ENCODE data around the gene CHMP2A.

CHMP2A gene

DNA sequence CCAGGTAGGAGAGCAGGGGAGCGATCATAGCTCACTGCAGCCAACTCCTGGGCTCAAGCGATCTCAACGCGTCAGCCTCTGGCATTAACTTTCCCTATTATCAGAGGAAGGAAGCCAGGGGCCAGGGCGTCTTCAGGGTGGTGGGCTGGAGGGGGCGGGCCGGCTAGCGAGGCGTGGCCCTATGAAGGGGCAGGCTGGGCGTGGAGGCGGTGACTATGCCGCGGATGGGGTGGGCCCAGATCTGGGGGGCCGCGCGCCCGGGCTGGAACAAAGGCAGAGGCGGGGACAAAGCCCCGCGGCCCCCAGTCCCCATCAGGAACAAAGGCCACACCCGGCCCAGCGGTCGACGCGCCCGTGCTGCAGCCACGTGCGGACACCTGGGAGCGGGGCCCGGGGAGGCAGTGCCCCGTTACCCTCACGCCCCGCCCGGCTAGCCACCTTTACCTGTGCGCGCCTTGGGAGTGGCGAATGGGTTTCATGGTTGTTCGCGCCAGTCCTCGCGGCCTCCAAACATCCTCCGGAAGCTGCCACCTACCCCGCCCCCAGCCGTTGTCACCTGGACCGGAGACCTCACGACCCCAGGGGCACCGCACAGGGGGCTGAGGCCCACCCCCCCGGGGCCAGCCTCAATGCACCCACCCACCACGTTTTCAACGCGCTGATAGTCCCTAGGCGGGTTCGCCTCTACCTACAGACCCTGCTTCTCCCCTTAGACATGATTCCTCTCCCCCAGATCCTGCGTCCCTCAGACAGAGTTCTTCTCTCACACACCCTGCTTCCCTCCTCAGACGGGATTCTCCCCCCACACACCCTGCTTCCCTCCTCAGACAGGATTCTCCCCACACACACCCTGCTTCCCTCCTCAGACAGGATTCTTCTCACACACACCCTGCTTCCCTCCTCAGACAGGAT lies 16.4 kb downstream of the CHMP2A start:
- no peak for DNase-seq (ENCODE audit: low spot score)

DNA sequence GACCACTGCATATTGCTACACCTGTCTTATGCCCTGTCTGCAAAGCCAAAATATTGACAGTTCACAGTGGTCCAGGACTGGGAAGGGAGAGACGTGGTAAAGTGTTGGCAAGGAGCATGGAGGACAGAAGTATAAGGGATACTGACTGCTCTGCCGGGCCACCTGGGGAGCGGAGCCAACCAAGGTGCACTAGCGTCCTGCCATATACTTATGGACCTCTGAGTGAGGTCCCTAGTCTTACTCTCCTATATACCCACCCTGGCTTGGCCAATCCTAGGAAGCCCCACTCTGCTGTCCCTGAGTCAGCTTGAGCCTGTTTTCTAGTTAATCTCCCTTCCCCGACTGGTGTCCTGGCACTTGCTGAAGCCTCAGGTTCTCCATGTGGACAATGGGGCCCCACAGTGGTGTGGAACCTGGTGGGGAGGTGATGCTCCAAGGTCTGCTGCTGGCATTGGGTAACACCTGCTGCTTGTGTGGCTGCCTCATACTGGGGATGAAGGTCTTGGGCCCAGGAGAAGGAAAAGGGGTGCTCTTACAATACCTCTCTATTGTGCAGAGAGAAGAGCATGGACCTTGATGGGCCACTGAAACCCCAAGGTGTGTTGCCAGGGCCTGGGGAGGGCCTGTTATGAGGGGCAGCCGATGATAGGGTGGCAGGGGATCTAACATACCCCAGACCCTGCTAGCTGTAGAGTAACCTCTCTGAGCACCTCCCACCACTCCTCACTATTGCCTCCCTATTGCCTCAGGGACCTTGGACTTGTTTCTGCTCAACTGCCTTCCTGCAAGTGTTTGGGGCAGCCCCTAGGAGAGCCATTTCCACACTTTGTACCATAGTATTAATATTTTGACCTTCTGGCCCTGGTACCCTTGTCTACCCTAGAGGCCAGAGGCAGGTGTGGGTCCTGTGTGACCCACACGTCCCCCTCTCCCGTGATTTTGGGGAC lies 17.8 kb downstream of the CHMP2A start:
- no peak for DNase-seq (ENCODE audit: low spot score)

DNA sequence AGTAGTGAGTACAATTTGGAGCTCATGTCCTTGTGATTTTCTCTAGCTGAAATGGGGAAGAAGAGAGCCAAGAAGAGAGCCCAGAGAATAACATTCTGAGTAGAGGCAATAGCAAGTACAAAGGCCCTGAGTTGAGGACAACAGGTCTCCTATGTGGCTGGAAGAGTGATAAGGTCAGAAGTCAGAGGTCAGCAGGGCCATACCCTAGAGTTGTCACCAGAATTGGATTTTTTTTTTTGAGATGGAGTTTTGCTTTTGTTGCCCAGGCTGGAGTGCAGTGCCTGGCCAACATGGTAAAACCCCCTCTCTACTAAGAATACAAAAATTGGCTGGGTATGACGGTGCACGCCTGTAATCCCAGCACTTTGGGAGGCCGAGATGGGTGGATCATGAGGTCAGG lies 19.0 kb downstream of the CHMP2A start:
- DNase-seq (ENCODE audit: low spot score) = no peak

DNA sequence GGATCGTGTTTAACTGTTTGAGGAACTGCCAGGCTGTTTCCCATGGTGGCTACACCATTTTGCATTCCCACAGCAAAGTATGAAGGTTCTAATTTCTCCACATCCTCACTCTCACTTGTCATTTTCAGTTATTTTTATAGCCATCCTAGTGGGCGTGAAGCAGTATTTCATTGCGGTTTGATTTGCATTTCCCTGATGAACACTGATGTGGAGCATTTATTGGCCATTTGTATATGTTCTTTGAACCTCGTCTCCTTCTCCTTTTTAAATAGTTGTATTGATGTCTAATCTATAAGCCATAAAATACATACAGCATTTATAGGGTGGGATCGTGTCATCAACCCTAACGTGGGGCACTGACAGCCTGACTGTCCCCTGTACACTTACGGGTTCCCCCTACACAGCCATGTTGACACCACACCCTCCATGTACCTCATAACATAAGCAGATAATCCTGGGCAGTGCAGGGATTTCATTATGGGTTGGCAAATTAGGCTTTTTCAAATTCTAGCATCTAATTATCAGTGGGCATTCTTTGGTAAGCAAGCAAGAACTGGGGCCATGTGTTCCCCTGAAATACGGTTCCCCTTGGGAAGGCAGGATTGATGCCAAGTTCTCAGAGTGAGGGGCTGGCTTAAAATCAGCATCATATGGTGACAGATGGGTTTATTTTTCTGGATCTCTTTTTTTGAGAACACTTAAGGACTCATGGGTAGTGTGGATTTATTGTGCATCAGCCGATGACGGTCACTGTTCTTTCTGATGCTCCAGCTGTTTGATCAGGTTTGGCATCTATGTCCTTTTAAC lies 23.7 kb downstream of the CHMP2A start:
- no peak for DNase-seq (ENCODE audit: low spot score)

DNA sequence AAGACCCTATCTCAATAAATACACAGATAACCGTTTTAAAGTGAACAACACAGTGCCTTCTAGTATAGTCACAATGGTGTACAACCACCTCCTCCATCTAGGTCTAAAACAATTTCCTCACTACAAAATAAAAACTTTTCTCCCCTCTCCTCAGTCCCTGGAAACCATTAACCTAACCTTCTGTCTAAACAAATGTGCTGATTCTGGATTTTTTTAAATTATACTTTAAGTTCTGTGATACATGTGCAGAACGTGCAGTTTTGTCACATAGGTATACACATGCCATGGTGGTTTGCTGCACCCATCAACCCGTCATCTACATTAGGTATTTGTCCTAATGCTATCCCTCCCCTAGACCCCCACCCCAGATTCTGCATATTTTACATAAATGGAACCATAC lies 25.5 kb downstream of the CHMP2A start:
- DNase-seq (ENCODE audit: low spot score) = no peak

DNA sequence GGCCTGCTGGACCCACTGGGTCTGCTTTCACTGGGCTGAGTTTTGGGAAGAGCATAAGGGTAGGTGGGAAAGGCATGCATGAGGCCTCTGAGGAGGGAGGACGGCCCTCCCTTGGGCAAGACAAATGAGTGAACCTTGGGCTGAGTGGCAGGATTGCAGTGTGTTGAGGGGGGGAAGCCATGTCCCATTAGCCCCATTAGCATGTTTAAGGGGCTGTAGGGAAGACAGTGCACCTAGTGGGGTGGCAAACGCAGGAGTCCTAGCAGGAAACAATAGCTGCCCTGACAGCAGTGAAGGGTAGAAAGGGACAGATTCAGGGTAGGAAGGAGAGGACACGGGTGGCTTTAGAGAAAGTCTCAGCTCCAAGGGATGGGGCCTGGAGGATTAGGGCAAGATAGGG lies 32.2 kb downstream of the CHMP2A start:
- no peak for DNase-seq (ENCODE audit: low spot score)

DNA sequence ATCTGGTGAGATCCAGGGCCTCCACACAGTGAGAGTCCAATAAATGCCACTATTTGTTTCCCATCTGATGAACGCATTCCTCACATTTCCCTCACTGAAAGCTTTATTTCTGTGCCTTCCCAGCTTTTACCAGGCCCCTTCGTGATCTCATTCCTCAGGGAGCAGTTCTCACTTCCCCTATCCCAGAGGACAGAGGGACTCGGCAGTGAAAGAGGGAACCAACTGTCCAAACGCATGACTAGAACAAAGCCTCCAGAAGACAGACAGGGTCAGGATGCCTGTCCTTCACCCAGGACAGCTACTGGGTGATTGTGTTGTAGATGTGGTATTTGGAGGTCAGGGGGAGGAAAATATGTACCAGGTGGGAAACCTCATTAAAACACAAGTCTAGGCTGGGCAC lies 33.3 kb downstream of the CHMP2A start:
- DNase-seq (ENCODE audit: low spot score) = no peak

DNA sequence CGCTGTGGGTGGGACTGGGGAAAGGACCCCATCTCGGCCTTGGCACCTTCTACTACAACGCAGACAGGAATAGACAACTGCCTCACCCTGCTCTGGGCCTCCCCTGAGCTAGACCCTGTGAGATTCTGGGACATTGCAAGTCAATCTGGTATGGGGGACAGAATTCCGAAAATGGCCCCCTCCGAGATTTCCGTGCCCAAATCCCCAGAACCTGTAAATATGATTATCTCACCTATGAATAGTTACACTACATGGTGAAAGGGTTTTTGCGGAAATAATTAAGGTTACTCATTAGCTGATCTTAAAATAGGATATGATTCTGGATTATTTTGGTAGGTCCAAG lies 34.7 kb downstream of the CHMP2A start:
- no peak for DNase-seq (ENCODE audit: low spot score)

DNA sequence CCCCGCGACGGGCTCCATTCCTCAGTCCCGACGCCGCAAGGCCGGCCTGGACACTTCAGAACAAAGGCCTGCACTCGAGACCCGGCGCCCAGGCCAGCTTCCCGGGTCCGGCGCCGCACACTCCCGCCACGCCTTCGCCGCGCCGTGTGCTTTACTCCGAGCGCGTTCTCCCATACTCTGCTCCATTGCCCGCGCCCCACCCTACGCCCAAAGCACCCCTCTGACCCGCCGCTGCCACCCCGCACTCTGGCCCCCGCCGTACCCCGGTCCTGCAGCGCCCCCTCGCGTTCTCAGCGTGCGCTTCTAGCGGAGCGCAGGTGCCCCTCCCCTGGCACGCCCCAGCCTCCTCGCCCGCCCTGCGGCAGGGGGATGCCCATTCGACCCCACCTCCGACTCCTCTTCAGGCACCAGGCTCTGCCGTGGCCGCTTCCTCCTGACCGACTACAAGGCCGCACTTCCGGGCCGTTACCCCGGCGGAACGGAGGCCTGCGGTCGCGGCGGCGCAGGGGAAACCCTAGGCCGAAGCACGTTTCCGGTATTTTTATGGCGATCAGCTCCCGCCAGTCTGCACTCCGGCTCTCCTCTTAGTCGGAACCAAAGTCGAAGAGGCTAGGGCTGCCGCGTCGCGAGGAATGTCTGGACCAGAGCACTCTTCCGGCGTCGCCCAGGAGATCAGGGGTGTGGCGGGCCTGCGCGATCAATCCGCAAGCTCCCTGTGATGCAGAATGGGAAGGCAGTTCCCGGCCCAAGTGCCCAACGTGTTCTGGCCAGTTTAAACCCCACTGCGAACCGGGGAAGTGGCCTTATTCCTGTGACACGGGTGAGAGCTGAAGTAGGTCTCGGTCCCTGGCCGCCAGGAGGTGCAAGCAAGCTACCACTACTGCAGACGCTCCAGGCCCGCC lies 35.3 kb downstream of the CHMP2A start, which contains the start of gene ZBTB45:
Gene ZBTB45 (minus strand): TSS at position 456 of the 902 bp plus-strand sequence. CDS start 2,137 bp downstream, outside the sequence.
- peak; percentile 95 for DNase-seq (ENCODE audit: low spot score)

DNA sequence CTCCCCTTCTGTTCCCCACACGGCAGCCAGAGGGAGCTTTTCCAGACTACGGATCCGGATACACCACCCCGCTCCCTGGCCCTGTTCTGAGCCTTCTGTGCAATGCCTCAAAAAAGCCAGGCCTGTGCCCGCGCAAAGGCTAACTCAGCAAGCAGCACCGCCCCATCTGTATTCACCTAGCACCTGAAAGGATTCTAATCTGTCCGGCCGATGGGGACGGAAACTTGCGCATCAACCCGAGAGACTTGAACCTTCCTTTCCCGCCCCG lies 35.9 kb downstream of the CHMP2A start:
- DNase-seq (ENCODE audit: low spot score) = no peak

DNA sequence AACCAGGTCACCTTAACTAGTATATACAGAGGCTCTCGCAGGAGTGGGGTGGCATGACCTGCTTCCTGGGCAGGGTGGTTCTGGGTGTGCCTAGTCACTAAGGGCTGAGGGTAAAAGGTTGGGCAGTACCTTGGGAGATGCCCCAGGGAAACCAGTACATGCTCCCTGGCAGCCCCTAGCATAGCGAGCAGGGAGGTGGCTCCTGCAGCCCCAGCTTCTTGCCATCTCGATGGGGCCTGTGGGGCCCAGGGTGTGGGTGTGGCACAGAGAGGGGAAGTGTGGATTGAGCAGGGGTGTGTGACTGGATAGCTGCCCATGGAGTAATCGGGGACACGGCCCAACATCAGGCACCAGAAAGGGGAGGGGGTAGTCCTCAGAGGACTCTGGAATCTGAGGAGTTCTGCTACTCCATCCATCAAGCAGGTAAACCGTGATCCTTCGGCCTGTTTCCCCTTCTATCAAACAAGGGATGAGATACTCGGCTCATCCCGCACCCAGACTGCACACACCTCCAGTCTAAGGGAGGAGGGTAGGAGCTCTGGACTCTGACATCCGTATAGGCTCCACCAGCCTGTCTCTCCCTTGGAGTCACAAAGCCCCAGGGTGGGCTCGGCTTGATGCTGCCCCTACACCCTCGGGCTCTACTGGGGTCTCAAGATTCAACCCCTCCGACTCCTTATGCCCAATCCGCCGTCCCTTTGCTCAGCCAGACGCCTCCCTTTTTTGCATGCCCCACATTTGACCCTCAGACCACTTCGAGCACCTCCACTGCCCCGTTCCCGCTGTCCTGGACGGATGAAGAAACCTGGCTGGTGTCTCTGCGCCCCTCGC lies 36.4 kb downstream of the CHMP2A start:
- DNase-seq (ENCODE audit: low spot score) = no peak

DNA sequence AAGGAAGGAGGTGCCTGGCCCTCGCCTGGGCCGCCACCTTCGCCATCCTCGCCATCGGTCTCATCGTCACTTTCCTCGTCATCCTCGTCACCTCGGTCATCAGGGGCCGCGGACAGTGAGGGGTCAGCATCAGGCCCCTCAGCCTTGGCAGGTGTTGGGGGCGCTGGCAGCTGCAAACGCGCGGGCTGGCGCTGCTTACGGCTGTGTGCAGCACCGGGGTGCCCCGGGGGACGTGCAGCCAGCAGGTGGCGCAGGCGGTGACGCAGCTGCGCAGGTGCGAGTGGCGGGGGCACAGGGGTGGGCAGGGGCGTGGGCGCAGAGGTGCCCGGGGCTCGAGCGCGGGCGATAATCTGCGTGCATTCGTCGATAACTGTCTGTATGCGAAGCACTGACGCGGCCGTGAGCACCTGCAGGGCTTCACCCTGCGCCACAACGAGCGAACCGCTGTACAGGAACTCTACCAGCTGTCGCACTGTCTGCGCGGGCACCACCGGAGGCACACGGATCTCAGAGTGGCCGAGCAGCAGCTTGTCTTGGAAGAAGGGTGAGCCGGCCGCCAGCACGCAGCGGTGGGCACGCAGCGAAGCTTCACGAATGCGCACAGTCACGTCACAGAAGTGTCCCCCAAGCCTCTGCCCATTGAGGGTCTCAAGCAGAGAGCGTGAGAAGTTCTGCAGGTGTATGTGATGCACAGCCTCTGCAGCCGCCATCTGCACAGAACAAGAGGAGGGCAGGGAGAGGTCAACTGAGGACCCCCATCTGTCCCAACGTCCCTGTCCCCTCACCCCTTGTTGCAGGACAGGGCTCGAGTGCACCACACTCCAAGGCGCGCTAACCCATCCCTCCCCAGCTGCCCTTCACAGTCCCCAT lies 37.7 kb downstream of the CHMP2A start:
- no peak for DNase-seq (ENCODE audit: low spot score)

DNA sequence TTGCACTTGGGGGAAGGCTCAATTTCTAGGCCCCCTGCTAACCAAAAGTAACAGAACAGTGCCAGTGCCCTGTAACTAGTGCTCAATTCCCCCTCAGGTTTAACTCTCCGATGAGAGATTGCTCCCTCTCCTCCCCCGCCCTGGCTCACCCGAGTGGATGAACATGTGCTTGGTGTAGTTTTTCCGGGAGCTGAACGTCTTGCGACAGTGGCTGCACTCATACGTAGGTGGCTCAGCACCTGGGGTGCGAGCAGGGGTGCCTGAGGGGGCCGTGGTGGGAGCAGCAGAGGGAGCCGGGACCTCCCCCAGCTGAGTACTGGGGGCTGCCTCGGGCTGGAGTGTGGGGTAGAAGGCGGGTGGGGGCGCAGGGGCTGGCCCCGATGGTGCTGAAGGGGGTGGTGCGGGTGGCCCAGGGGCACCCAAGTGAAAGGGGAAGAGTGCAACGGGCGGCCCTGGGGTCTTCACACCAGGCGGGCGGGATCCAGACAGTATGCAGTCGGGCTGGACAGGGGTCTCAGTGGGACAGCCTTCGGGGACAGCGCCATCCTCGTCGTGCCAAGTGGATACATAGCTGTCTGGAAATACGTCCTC lies 38.6 kb downstream of the CHMP2A start:
- no peak for DNase-seq (ENCODE audit: low spot score)

DNA sequence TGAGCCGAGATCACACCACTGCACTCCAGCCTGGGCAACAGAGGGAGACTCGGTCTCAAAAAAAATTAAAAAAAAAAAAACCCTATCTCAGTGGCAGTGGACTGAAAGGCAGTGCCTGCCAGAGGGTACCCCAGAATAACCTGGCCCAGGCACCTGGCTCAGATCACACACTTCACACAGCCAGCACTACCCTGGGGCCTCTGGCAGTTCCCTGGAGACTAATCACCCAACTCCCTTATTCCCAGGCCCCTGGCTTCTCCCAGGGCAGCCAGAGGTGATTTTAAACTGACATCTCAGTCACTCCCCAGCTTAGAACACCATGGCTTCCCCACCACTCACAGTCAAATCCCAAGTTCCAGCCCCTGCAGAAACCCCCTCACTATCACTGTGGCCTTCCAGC lies 39.6 kb downstream of the CHMP2A start:
- no peak for DNase-seq (ENCODE audit: low spot score)

DNA sequence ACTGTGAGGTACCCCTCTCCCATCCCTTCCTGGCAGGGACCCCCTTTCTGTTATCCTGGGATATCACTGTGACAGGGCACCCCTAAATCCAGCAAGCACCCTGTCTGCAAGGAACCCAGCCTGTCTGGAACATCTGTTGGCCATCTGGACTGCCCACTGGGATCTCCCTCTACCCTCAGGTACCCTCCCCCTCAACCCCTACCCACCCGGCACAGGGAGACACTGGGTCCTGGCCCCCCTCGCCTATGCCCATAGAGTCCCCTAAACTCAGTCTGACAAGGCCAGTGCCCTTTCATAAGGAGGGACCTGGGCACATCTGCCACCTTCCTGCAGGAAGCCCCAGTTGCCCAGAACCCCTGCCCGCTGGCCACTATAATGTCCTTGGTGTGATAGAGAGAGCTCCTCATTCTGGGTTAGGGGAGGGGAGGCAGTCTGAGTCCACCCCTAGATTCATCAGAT lies 40.3 kb downstream of the CHMP2A start:
- no peak for DNase-seq (ENCODE audit: low spot score)

DNA sequence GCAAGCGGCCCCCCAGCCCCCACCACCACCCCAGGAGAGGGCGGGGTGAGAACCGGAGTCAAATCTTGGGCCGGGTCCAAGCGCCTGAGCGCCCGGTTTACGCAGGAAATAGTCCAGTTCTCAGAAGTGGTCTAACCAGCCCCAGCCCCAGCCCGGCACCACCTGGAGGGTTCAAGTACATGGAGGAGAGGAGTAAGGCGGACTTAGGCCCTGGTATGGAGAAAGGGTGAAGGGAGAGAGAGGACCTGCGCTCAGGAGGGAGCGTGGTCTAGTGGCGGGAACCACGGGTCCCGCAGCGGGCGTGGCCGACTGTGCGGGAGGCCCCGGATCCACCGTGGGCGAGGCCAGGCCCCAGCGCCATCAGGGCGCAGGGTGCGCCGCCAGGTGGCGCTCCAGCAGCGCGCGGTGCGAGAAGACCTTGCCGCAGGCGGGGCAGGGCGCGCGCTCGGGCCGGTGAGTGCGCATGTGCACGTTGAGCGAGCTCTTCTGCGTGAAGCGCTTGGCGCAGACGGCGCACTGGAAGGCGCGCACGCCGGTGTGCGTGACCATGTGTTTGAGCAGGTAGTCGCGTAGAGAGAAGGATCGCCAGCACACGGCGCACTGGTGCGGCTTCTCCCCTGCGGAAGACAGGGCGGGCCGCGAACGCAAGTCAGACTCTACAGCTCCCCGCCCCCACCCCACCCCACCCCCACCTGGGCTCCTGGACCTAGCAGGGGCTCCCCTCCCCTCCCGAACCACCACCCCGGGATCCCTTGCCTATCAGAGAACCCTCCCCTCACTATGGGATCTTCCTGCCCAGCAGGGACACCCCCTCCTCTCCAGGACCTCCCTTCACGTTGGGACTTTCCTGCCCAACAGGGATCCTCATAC lies 41.0 kb downstream of the CHMP2A start:
- peak; percentile 88 for DNase-seq (ENCODE audit: low spot score)

DNA sequence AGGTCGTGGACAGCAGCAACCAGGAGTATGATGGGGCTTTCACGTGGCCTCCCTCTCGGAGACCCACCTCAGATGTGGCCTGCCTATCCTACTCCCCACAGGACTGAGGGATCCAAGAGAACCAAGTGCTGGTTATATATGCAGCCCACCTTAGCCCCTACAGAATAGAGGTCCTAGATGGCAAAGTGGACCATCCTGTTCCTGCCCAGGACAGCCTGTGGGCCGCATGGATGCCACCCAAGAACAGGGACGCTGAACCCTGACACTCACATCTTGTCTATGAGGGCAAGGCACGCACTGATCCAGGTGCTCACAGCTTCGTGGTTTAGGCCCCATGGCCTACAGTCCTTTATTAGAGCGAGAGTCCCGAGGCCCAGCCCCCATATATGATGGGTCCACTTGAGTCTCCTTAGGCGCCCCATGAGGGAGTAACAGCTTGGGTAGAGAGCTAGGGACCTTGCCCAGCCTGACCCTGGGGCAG lies 41.7 kb downstream of the CHMP2A start:
- no peak for DNase-seq (ENCODE audit: low spot score)
